Stomach (tissue), 9 donors: ENCODE results near the gene NHLH1. TPM values are rescaled to one million over a fixed set of nuclear protein-coding genes. Genes with fewer than 3 reads are reported as not detected.
"Not testable (repeated sequence)": the region's sequence is repeated elsewhere in the genome, so short reads cannot be mapped to it uniquely, and the experiment has no call there.

Source experiments
- DNase-seq, 2 donors: peaks; one replicate each; pipeline versions ENCODE4 v3.0.0 to v3.0.0-alpha.2; 2013 to 2019
- H3K27ac ChIP-seq, 5 donors: fragments of 200-600 bp in 4 of 5; sonication (generic) in 4 of 5; one replicate each; pipeline ENCODE4 v1.5.1; 2013 to 2019; ENCODE audit warnings: mild to moderate bottlenecking in 1 of 5, moderate library complexity in 1 of 5
- H3K27me3 ChIP-seq, 3 donors: fragments of 200-600 bp; sonication (generic); one replicate each; pipeline ENCODE4 v1.5.1; 2017 to 2019; ENCODE audit warnings: mixed run types in 1 of 3
- H3K36me3 ChIP-seq, 4 donors: fragments of 200-600 bp; sonication (generic); 1 replicate in 3 of 4; 2 replicates in 1 of 4; pipeline ENCODE4 v1.5.1; 2016 to 2019
- H3K4me1 ChIP-seq, 4 donors: fragments of 200-600 bp; sonication (generic); one replicate each; pipeline ENCODE4 v1.5.1; 2016 to 2019
- H3K4me3 ChIP-seq, 4 donors: fragments of 200-600 bp; sonication (generic) in 3 of 4; one replicate each; pipeline ENCODE4 v1.5.1; 2016 to 2019; ENCODE audit warnings: mild to moderate bottlenecking in 1 of 4
- H3K9me3 ChIP-seq, 4 donors: fragments of 200-600 bp; sonication (generic); one replicate each; pipeline ENCODE4 v1.5.1; 2016 to 2019
- EP300 ChIP-seq: sonication (generic); formaldehyde crosslinking; IDR thresholded peaks from one replicate; pipeline ENCODE4 v1.6.1; 2017; ENCODE audit warnings: antibody characterized with exemption
- POLR2A ChIP-seq, 4 donors: fragments of 450-650 bp; IDR thresholded peaks; one replicate each; pipeline ENCODE4 v1.6.1; 2016; ENCODE audit warnings: antibody characterized with exemption in 4 of 4, control low read depth in 2 of 4, mild to moderate bottlenecking in 1 of 4, moderate library complexity in 1 of 4
- POLR2AphosphoS5 ChIP-seq, 3 donors: sonication (generic); formaldehyde crosslinking; IDR thresholded peaks; one replicate each; pipeline ENCODE4 v1.6.1; 2016; ENCODE audit warnings: antibody characterized with exemption in 3 of 3
- WGBS, 5 donors: extraction: QIAGEN DNeasy Blood & Tissue Kit in 3 of 5; methylation state at CpG; one replicate each; pipeline versions ENCODE4 v1.1.5 to v1.1.7; 2013 to 2018; 5-methylcytosine and 5-hydroxymethylcytosine counted together
- intact Hi-C: fragments of 100-400 bp; cut with DNase I; formaldehyde crosslinking; loops from one replicate; pipeline ENCODE4 v1.15.1; 2023; ENCODE audit warnings: low total_unique reads
- polyA plus RNA-seq, 3 donors: library from polyadenylated mRNA; stranded (reverse); fragments of 200-250 nt; gene quantifications; one replicate each; pipeline ENCODE4 v1.2.3, GENCODE V29; 2013
- total RNA-seq, 5 donors: library from RNA; depleted of rRNA; stranded (reverse); fragments of >200 nt; gene quantifications; one replicate each; pipeline versions ENCODE4 v1.1.0 to v1.2.3, GENCODE V29; 2014 to 2016
- TF ChIP-seq, protein P1 (sequence below), 7 experiments: fragments of 450-650 bp in 4 of 7; fragments of 200-600 bp in 3 of 7; sonication (generic) in 3 of 7; IDR thresholded peaks; one replicate each; pipeline ENCODE4 v1.5.1; 2016 to 2019; ENCODE audit warnings: antibody characterized with exemption in 7 of 7, control low read depth in 2 of 7, mild to moderate bottlenecking in 1 of 7
- donor health status: healthy with polysubstance abuse.
- donor health status: Bipolar disorder and iron deficiency.
- donor health status: healthy.

Gene NHLH1
- total and polyA plus RNA-seq, 8 donors: 0.08 TPM; not detected in 7

DNA sequence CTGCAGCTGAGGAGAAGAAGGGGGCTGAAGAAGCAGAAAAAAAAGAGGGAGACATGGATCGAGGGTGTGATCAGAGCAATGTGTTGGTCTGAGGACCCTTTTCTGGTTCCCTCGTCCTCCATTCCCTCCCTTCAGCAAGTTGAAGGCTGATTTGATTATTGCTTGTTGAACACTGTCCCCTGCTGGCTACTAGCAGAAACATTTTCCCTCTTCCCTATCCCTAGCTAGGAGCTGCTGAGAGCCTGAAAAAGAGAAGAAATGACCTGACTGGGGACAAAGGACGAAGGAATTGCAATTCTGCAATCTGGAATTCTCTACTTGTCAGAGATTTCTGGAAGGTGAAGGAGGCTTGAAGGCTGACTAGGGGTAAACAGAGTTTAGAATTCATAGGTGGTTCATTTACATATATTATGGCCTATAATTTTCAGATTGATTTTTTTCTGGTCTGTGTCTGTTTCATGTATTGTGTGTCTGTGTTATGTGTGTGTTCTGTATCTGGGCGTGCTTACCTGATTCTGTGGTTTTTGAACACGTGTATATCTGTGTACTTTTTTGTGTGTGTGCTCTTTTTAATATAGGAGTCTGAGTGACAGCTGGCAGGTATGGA lies 9.8 kb downstream of the NHLH1 start:
- Histone ChIP-seq H3K27ac (peak overlapping the region in 2 of 5 donors; percentile 7 to 35), H3K27me3 (peaks cover 0 to 31% (median 0%) of the 10 kb centered on the region in 3 donors), H3K9me3 (no peaks in the 10 kb centered on the region), H3K4me1 (peaks cover 4 to 24% (median 10%) of the 10 kb centered on the region in 4 donors), H3K36me3 (no peaks in the 10 kb centered on the region), H3K4me3 (no peak overlapping the region)
- TF ChIP-seq, protein P1, sequence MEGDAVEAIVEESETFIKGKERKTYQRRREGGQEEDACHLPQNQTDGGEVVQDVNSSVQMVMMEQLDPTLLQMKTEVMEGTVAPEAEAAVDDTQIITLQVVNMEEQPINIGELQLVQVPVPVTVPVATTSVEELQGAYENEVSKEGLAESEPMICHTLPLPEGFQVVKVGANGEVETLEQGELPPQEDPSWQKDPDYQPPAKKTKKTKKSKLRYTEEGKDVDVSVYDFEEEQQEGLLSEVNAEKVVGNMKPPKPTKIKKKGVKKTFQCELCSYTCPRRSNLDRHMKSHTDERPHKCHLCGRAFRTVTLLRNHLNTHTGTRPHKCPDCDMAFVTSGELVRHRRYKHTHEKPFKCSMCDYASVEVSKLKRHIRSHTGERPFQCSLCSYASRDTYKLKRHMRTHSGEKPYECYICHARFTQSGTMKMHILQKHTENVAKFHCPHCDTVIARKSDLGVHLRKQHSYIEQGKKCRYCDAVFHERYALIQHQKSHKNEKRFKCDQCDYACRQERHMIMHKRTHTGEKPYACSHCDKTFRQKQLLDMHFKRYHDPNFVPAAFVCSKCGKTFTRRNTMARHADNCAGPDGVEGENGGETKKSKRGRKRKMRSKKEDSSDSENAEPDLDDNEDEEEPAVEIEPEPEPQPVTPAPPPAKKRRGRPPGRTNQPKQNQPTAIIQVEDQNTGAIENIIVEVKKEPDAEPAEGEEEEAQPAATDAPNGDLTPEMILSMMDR (IDR thresholded peaks at IDR 0.05): peak in 5 of 7 experiments; percentile 50 to 88 (median 80)
- no peak for TF ChIP-seq EP300
- DNase-seq: peak in 1 of 2 donors; percentile 87
- intact Hi-C loops: no loop called here
- 4 to 16% (median 15%) methylated on average over 5 of the region's 5 CpGs for WGBS, 5 donors

DNA sequence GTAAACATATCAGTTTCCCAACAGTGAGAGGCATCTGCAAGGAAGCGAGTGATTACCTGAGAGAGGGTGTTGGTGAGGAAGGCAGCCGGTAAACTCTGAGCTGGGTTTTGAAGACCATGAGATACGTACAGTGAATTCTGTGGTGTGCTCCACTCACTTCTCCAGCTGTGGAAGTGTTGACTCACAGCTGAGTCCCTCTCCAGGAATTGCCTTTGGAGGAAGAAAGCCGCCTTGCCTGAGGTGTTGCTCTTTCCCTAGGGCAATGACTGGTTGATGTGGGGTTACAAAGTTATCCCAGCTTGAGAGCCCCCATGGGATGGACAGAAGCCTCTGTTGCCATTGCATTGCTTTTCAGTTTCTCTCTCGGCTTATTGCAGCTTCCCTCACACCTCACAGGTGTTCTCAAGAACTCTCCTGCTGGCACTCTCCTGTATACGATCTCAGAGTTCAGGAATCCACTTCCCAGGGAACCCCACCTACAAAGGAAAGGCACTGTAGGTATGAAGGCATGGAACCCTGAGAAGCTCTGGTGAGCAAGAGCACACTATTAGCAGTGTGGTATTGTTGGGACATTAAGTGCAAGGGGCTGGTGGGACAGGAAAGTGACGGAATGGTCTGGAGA lies 10.8 kb downstream of the NHLH1 start:
- Histone ChIP-seq H3K27me3 (peaks cover 0 to 21% (median 0%) of the 10 kb centered on the region in 3 donors), H3K4me1 (peaks cover 4 to 24% (median 10%) of the 10 kb centered on the region in 4 donors), H3K27ac (no peak overlapping the region), H3K4me3 (no peak overlapping the region), H3K9me3 (no peaks in the 10 kb centered on the region), H3K36me3 (no peaks in the 10 kb centered on the region)
- intact Hi-C loops: no loop called here
- TF ChIP-seq, protein P1 (IDR thresholded peaks at IDR 0.05): no peak
- TF ChIP-seq POLR2A (IDR thresholded peaks at IDR 0.05): no peak
- no peak for TF ChIP-seq EP300
- no peak for TF ChIP-seq POLR2AphosphoS5 (IDR thresholded peaks at IDR 0.05)
- WGBS, 5 donors: 64 to 76% (median 72%) methylated on average over 7 of the region's 7 CpGs
- DNase-seq: no peak

DNA sequence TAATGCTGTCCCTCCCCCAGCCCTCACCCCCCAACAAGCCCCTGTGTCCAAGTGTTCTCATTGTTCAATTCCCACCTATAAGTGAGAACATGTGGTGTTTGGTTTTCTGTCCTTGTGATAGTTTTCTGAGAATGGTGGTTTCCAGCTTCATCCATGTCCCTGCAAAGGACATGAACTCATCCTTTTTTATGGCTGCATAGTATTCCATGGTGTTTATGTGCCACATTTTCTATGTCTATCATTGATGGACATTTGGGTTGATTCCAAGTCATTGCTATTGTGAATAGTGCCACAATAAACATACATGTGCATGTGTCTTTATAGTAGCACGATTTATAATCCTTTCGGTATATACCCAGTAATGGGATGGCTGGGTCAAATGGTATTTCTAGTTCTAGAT lies 17.9 kb downstream of the NHLH1 start:
- H3K27ac ChIP-seq, H3K27me3 ChIP-seq, H3K4me3 ChIP-seq, DNase-seq, H3K4me1 ChIP-seq, H3K9me3 ChIP-seq, intact Hi-C loops, H3K36me3 ChIP-seq: not testable (repeated sequence)
- WGBS, 5 donors: 94 to 98% (median 95%) methylated on average over 2 of the region's 2 CpGs

DNA sequence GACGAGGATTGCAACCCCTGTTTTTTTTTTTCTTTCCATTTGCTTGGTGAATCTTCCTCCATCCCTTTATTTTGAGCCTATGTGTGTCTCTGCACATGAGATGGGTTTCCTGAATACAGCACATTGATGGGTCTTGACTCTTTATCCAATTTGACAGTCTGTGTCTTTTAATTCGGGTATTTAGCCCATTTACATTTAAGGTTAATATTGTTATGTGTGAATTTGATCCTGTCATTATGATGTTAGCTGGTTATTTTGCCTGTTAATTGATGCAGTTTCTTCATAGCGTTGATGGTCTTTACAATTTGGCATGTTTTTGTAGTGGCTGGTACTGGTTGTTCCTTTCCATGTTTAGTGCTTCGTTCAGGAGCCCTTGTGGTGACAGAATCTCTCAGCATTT lies 21.5 kb downstream of the NHLH1 start:
- WGBS, 5 donors: 50 to 77% (median 75%) methylated on average over 2 to 4 of the region's 4 CpGs
- H3K9me3 ChIP-seq, H3K27ac ChIP-seq, intact Hi-C loops, H3K27me3 ChIP-seq, H3K4me3 ChIP-seq, H3K4me1 ChIP-seq, H3K36me3 ChIP-seq, DNase-seq: not testable (repeated sequence)

DNA sequence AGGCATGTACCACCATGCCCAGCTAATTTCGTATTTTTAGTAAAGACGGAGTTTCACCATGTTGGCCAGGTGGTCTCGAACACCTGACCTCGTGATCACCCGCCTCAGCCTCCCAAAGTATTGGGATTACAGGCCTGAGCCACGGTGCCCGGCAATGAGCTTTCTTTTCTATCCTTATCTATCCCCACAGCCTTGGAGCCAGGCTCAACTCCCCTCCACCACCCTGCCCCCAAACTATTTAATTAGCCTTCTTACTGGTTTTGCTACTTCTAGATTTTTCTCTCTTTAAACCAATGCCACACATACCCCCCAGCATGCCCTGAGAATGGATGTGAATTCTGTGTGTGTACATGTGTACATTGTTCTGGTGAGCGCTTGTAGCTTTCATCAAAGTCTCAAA lies 27.8 kb downstream of the NHLH1 start:
- no peak for DNase-seq
- Histone ChIP-seq H3K27ac (no peak overlapping the region), H3K27me3 (no peaks in the 10 kb centered on the region), H3K4me1 (peaks cover 0 to 3% (median under 1%) of the 10 kb centered on the region in 4 donors), H3K9me3 (no peaks in the 10 kb centered on the region), H3K36me3 (no peaks in the 10 kb centered on the region), H3K4me3 (no peak overlapping the region)
- WGBS, 5 donors: 88 to 94% (median 92%) methylated on average over 8 of the region's 8 CpGs
- intact Hi-C loops: no loop called here
- TF ChIP-seq POLR2AphosphoS5 (IDR thresholded peaks at IDR 0.05): no peak
- TF ChIP-seq, protein P1 (IDR thresholded peaks at IDR 0.05): no peak
- TF ChIP-seq POLR2A (IDR thresholded peaks at IDR 0.05): no peak
- no peak for TF ChIP-seq EP300
